Neural progenitor cell (in vitro differentiated cells): ENCODE data around the gene INPP5E. TPM values are rescaled to one million over a fixed set of nuclear protein-coding genes. Genes with fewer than 3 reads are reported as not detected.
A peak's percentile ranks its signal among the peaks of the same experiment; 100 is the strongest.

ENCODE experiments used
- DNase-seq: peaks from one replicate; pipeline ENCODE4 v3.0.0-alpha.2; 2016; ENCODE audit warnings: low spot score
- H2AFZ ChIP-seq: fragments of 200-600 bp; sonication (generic); replicated peaks from 2 replicates; pipeline ENCODE4 v1.6.1; 2016; ENCODE audit warnings: antibody characterized with exemption
- H3F3A ChIP-seq: fragments of 200-600 bp; sonication (generic); 2 replicates; pipeline ENCODE4 v1.6.1; 2016; ENCODE audit warnings: antibody characterized with exemption, low read depth
- H3K27ac ChIP-seq: fragments of 200-600 bp; sonication (generic); 2 replicates; pipeline ENCODE4 v1.5.1; 2016; ENCODE audit warnings: mild to moderate bottlenecking
- H3K27me3 ChIP-seq: fragments of 200-600 bp; sonication (generic); 2 replicates; pipeline ENCODE4 v1.6.1; 2016; ENCODE audit warnings: mild to moderate bottlenecking, moderate library complexity
- H3K36me3 ChIP-seq: fragments of 200-600 bp; sonication (generic); 2 replicates; pipeline ENCODE4 v1.5.1; 2016
- H3K4me1 ChIP-seq: fragments of 200-600 bp; sonication (generic); 2 replicates; pipeline ENCODE4 v1.6.1; 2016; ENCODE audit warnings: mixed run types
- H3K4me2 ChIP-seq: fragments of 200-600 bp; sonication (generic); 2 replicates; pipeline ENCODE4 v1.6.1; 2016
- H3K4me3 ChIP-seq: fragments of 200-600 bp; sonication (generic); 2 replicates; pipeline ENCODE4 v1.5.1; 2016
- H3K79me2 ChIP-seq: fragments of 200-600 bp; sonication (generic); 2 replicates; pipeline ENCODE4 v1.6.1; 2016; ENCODE audit warnings: low read depth
- H3K9ac ChIP-seq: fragments of 200-600 bp; sonication (generic); 2 replicates; pipeline ENCODE4 v1.6.1; 2016
- H3K9me3 ChIP-seq: fragments of 200-600 bp; sonication (generic); 2 replicates; pipeline ENCODE4 v1.5.1; 2016; ENCODE audit warnings: low read depth
- H4K20me1 ChIP-seq: fragments of 200-600 bp; sonication (generic); 2 replicates; pipeline ENCODE4 v1.6.1; 2016; ENCODE audit warnings: low read depth
- H3K27ac Mint-ChIP-seq: 3 replicates; pipeline ENCODE4 v1.8.0; 2021; ENCODE audit warnings: mixed read lengths
- H3K27me3 Mint-ChIP-seq: 2 replicates; pipeline ENCODE4 v1.8.0; 2022; ENCODE audit warnings: low read depth, mild to moderate bottlenecking, inconsistent platforms, moderate library complexity, mixed read lengths; ENCODE audit not compliant: insufficient read depth
- H3K36me3 Mint-ChIP-seq: 3 replicates; pipeline ENCODE4 v1.8.0; 2021; ENCODE audit warnings: mixed read lengths
- H3K4me1 Mint-ChIP-seq: 3 replicates; pipeline ENCODE4 v1.8.0; 2021; ENCODE audit warnings: mixed read lengths
- H3K4me3 Mint-ChIP-seq: 3 replicates; pipeline ENCODE4 v1.8.0; 2021; ENCODE audit warnings: mild to moderate bottlenecking, moderate library complexity, mixed read lengths
- H3K9me3 Mint-ChIP-seq: 3 replicates; pipeline ENCODE4 v1.8.0; 2020; ENCODE audit warnings: mixed read lengths
- CTCF ChIP-seq: fragments of 200-600 bp; sonication (generic); IDR thresholded peaks from 2 replicates; pipeline ENCODE4 v1.5.1; 2017; ENCODE audit warnings: antibody characterized with exemption, mild to moderate bottlenecking
- EZH2 ChIP-seq: fragments of 200-600 bp; sonication (generic); IDR thresholded peaks from 2 replicates; pipeline ENCODE4 v1.6.1; 2017; ENCODE audit warnings: antibody characterized with exemption, mild to moderate bottlenecking, moderate library complexity
- EZH2phosphoT487 ChIP-seq: fragments of 200-600 bp; sonication (generic); IDR thresholded peaks from 2 replicates; pipeline ENCODE4 v1.6.1; 2017; ENCODE audit warnings: antibody characterized with exemption
- total RNA-seq: library from RNA; depleted of rRNA; stranded (reverse); fragments of >200 nt; gene quantifications from 2 replicates; pipeline ENCODE4 v1.2.3, GENCODE V29; 2015; ENCODE audit warnings: low replicate concordance

Gene INPP5E, protein sequence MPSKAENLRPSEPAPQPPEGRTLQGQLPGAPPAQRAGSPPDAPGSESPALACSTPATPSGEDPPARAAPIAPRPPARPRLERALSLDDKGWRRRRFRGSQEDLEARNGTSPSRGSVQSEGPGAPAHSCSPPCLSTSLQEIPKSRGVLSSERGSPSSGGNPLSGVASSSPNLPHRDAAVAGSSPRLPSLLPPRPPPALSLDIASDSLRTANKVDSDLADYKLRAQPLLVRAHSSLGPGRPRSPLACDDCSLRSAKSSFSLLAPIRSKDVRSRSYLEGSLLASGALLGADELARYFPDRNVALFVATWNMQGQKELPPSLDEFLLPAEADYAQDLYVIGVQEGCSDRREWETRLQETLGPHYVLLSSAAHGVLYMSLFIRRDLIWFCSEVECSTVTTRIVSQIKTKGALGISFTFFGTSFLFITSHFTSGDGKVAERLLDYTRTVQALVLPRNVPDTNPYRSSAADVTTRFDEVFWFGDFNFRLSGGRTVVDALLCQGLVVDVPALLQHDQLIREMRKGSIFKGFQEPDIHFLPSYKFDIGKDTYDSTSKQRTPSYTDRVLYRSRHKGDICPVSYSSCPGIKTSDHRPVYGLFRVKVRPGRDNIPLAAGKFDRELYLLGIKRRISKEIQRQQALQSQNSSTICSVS
- 8.8 and 23.6 TPM in 2 replicates for total RNA-seq

DNA sequence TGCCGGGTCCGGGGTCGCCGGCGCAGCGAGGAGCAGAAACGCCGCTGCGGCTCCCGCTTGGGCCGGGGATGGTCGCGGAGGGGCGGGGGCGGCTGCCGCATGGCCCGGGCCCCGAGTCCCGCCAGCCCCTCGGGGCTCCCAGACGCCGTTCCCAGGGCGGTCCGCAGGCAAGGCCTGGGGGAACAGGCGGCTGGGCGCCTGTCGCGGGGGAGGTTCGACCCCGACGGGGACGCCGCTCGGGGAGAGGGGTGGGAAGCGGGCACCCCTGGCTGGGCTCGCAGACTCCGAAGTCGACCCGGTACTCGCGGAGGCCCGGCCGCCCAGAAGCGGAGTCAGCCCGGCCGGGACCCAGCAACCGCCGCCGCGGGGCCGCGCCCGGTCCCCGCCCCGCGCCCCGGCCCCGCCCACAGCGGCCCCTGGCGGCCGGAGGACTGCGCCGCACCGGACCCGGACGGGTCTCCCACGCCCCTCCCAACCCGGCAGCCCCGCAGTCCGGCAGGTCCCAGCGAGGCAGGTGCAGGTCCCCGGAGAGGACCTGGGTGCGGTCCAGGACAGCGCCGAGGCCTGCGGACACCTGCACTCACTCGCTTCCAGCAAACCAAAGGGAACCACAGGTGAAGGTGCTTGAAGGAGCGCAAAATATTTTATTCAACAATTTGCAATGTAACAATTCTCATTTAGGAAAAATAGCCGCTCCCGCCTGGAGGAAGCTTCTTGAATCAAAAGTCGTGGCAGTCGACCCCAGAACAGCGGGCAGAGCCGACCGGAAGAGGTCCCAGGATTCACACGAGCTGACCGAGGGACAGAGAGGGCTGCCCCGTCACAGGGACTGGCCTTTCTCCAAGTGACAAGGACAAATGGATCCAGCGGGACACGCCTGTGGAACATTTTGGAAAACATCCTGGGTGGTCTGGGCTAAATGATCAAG, at the start of gene INPP5E:
TSS of gene INPP5E (minus strand) at position 365 of the 928 bp plus-strand sequence. CDS start 426 bp downstream, outside the sequence.
- H3K4me3 ChIP-seq = peak within 1 kb of the TSS; percentile 99
- peaks cover 60% of the 10 kb centered on the region for H4K20me1 ChIP-seq
- Mint-ChIP-seq H3K27me3 (peaks cover 19% of the 10 kb centered on the region), H3K27ac (no peak within 1 kb of the TSS), H3K4me1 (peaks cover 22% of the 10 kb centered on the region), H3K9me3 (no peaks in the 10 kb centered on the region), H3K4me3 (peak within 1 kb of the TSS; percentile 90), H3K36me3 (peaks cover 23% of the 10 kb centered on the region)
- no peaks in the 10 kb centered on the region for H3K27me3 ChIP-seq
- peaks cover 9% of the 10 kb centered on the region for H3K4me1 ChIP-seq
- H2AFZ ChIP-seq = peak within 1 kb of the TSS; percentile 89
- TF ChIP-seq EZH2phosphoT487 (no peak), CTCF (peak; percentile 55)
- H3K9me3 ChIP-seq = no peaks in the 10 kb centered on the region
- H3K79me2 ChIP-seq = peaks cover 46% of the 10 kb centered on the region
- H3K9ac ChIP-seq = peak within 1 kb of the TSS; percentile 86
- H3K27ac ChIP-seq = no peak within 1 kb of the TSS
- H3F3A ChIP-seq = peaks cover 22% of the 10 kb centered on the region
- peak within 1 kb of the TSS; percentile 98 for H3K4me2 ChIP-seq
- peak; percentile 86 for DNase-seq
- no peaks in the 10 kb centered on the region for H3K36me3 ChIP-seq

DNA sequence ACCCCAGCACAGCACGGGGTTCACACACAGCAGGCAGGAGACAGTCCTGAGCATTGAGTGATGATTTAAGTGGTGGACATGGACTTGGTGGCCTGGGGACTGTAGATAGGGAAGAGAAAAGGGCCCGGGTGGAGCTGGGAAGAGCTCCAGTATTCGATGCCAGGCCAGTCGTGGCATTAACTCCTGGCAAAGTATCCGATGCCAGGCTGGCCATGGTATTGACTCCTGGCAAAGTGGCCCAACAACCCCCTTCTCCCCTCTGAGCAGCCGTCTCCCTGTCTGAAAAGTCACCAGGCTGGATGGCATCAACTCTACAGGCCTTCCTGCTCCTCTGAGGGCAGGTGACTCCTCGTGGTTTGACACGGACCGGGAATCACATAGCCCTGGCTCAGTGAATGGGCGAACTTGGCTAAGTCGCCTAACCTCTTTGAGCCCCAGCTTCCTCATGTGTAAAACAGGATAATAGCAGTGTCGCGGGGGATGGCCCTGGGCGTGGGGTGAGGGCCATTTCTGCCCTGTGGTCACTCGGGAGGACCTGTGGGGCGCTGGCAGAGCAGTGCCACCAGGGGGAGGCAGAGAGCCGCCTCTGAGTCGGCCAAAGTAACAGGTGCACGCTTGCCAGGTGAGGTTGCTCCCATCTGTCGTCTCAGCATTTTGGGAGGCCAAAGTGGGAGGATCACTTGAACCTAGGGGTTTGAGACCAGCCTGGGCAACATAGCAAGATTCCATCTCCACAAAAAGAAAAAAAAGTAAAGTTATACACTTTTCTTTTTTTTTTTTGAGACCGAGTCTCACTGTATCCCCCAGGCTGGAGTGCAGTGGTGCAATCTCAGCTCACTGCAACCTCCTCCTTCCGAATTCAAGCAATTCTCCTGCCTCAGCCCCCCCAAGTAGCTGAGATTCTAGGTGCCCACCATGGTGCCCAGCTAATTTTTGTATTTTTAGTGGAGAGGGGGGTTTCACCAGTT, 48.9 kb upstream of the INPP5E start:
- no peak overlapping the region for H3K9ac ChIP-seq
- H3K79me2 ChIP-seq = peaks cover 8% of the 10 kb centered on the region
- H3K27me3 Mint-ChIP-seq = peaks cover 5% of the 10 kb centered on the region
- no peaks in the 10 kb centered on the region for H3K36me3 ChIP-seq
- H2AFZ ChIP-seq = no peak overlapping the region
- H3K4me3 ChIP-seq = no peak overlapping the region
- H3K27ac Mint-ChIP-seq = no peak overlapping the region
- H3F3A ChIP-seq = peaks cover 16% of the 10 kb centered on the region
- H3K4me2 ChIP-seq = no peak overlapping the region
- peaks cover 3% of the 10 kb centered on the region for H3K36me3 Mint-ChIP-seq
- peaks cover 24% of the 10 kb centered on the region for H3K4me1 Mint-ChIP-seq
- H3K9me3 ChIP-seq = no peaks in the 10 kb centered on the region
- H3K9me3 Mint-ChIP-seq = no peaks in the 10 kb centered on the region
- no peaks in the 10 kb centered on the region for H3K27me3 ChIP-seq
- DNase-seq = peak; percentile 80
- peaks cover 24% of the 10 kb centered on the region for H4K20me1 ChIP-seq
- H3K27ac ChIP-seq = no peak overlapping the region
- no peaks in the 10 kb centered on the region for H3K4me1 ChIP-seq
- no peak overlapping the region for H3K4me3 Mint-ChIP-seq
- peak; percentile 99 for TF ChIP-seq CTCF
- TF ChIP-seq EZH2phosphoT487 = no peak

DNA sequence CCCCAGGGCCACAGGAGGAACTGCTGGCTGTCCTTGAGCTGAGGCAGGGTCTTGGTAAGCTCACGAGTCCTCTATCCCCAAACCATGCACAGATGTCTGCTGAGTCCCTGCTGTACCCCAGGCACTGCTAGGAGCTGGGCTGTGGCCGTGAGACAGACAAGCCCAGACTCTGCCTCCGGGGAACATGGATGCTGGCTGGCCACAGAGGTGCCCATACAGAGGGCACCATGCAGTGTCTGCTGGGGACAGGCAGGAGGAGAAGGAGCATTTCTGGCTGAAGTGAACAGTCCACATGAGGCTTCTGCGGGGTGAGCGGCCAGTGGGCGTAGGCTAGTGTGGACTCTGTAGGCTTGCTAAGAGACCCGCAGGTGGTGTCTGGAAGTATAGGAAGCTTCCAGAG, 48.0 kb upstream of the INPP5E start:
- Histone ChIP-seq H2AFZ (no peak overlapping the region), H3K4me2 (no peak overlapping the region), H3K36me3 (no peaks in the 10 kb centered on the region), H3K9ac (no peak overlapping the region), H3K79me2 (peaks cover 10% of the 10 kb centered on the region), H3K9me3 (no peaks in the 10 kb centered on the region), H3K4me1 (no peaks in the 10 kb centered on the region), H4K20me1 (peaks cover 19% of the 10 kb centered on the region), H3K27ac (no peak overlapping the region), H3F3A (peaks cover 10% of the 10 kb centered on the region), H3K4me3 (no peak overlapping the region), H3K27me3 (no peaks in the 10 kb centered on the region)
- H3K27me3 Mint-ChIP-seq = peaks cover 7% of the 10 kb centered on the region
- no peak for TF ChIP-seq EZH2
- TF ChIP-seq CTCF = no peak
- TF ChIP-seq EZH2phosphoT487 = no peak
- H3K27ac Mint-ChIP-seq = peak overlapping the region; percentile 66
- H3K36me3 Mint-ChIP-seq = peaks cover 2% of the 10 kb centered on the region
- H3K4me1 Mint-ChIP-seq = peaks cover 24% of the 10 kb centered on the region
- no peaks in the 10 kb centered on the region for H3K9me3 Mint-ChIP-seq
- no peak overlapping the region for H3K4me3 Mint-ChIP-seq
- DNase-seq = no peak
